ENCODE results near the gene PBX1.
A peak's percentile ranks its signal among the peaks of the same experiment; 100 is the strongest.
"Not testable (repeated sequence)": the region's sequence is repeated elsewhere in the genome, so short reads cannot be mapped to it uniquely, and the experiment has no call there.

The PBX1 gene

GRCh38 chr1:164558461-164559341 lies at the start of gene PBX1:
Gene PBX1 (plus strand): TSS chr1:164559184.
- peak; percentile 37 to 99 (median 96) for DNase-seq

GRCh38 chr1:164510435-164510834 lies 48.5 kb upstream of the PBX1 start:
- no peak for DNase-seq

- no peak for DNase-seq
Observed at GRCh38 chr1:164511001-164511705, 47.8 kb upstream of the PBX1 start.

DNA sequence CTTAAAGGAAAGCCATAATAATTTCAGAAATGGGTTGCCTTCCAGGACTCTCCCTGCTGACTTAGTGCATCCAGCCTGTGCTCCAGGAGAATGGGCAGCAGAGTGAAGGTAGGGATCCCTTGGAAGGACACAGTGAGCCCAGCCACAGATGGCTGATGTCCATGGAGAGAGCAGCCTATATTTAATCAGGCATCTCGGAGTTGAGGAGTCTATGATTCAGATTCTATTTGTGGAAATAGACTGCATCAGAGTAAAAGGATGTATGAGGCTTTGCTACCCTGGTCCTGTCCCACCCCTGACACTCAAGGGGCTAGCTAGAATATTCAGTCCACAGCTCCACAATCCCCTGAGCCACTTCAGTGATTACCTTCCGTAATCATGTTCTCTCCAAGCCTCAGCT lies 43.8 kb upstream of the PBX1 start:
- no peak for DNase-seq

DNA sequence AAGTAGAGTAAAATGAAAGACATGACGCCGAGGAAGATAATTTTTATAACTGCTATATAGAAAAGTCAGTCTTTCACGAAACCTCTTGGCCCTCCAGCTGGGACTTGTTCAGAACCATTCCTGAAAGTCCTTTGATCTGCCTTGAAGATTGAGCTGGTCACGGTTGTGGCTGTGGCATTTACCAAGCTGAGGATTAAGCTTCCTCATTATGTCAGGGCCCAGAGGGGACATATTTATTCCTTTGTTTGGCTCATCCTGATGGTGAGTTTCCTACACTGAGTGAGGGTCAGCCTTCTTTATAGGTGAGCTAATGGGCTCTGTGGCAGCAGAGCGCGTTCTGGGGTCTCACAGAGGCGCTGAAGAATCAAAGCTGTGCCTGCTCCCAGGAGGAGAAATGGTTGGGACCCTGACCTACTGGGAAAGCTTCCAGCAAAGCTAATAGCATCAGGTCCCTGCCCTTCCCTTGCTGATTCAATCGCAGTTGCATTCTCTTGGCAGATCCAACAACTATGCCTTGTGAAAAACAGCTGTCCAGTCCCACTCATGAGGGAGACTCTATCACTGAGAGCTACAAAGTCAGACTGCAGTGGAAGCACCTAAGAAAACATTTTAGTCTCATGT lies 43.2 kb upstream of the PBX1 start:
- no peak for DNase-seq

DNA sequence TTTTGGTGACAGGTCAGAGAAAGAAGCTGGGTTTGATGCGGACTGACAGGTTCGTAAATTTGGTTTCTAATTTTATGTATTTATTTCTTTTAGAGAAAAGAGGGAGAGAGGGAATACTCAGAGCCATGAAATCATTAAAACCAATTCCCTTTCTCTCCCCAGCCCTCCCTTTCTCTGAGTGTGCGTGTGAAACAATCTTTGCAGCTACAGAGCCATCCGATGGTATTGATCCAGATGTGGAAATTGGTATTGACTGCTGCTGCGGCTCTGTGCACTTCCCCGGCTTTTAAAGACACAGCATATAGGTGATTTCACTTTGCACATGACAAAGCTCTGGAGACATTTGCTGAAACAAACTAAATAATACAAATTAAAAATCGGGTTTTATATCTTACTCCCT lies 42.4 kb upstream of the PBX1 start:
- no peak for DNase-seq

DNA sequence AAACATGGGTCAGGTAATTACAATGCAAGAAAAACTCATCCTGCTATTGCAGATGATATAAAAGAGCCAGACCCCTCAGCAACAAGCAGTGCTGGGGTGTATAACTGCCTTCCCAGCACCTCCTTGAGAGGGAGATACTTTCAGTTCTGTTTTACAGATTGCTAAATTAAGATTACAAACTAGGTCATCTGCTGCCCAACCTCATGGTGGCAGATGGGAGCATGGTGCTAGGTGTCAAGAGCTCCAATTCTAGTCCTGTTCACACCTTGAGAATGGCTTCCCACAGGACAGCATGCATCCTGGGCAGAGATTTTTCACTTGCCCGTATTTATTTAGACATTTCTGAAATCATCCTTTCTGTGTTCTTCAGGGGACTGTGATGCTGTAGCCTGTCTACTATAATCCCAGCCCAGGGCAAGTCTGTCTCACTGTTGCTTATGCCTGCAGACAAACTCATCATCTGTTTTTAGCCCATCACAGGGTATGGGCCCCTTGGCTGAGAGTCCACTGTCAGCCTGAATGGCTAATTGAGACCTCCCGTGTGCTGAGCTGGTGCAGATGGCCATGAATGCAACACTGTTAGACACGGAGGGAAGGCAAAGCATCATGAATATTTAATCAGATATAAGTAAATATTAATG lies 40.2 kb upstream of the PBX1 start:
- peak in 13 of 58 donors; percentile 1 to 23 (median 7) for DNase-seq

DNA sequence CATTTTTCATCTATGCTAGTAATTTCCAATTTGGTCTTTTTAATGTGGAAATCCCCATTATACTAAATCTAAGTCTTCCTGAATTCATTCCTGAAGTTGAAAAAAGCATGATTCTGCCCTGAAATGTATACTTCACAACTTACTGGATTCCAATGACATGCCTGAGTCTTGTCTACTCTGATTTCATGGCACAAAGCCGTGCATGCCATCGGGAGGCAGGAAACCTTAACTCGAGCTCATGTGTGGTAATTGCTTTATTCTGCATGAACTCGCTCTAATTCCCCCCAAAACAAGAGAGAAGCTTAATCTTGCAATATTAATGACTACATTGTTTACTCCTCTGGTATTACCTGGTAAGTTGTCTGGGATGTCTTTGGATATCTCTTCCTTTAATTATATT lies 39.6 kb upstream of the PBX1 start:
- DNase-seq = no peak

DNA sequence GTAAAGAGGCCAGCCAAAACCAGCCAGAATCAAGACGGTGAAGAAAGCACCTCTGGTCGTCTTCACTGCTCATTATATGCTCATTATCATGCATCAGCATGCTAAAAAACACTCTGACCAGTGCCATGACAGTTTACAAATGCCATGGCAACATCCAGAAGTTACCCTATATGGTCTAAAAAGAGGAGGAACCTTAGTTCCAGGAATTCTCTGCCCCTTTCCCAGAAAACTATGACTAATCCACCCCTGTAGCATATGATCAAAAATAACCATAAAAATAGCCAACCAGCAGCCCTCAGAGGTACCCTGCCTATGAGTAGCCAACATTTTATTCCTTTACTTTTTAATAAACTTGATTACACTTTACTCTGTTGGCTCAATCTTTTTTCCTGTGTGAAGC lies 34.2 kb upstream of the PBX1 start:
- no peak for DNase-seq

- no peak for DNase-seq
Observed at GRCh38 chr1:164534863-164535610, 23.9 kb upstream of the PBX1 start.

DNA sequence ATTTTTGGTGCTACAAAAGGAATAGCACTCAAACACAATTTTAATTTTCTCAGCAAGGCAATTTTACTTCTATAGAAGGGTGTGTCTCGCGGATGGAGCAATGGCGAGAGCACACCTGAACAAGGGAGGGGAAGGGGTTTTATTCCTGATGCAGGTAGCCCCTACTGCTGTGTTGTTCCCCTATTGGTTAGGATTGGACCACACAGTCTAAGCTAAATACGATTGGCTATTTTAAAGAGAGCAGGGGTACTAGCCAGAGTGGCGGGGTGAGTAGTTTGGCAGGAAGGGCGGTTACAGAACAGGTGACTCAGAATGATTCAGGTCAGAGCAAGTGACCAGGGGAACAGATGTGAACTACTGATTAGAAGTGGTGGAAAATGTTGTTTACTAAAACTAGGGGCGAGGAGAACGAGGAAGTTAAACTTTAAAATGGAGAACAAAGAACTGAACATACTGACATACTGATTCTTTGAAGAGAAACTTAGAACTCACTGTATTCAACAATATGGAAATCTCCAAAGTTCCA lies 6.5 kb upstream of the PBX1 start:
- DNase-seq = not testable (repeated sequence)

GRCh38 chr1:164557270-164557669 lies 1.7 kb upstream of the PBX1 start:
- DNase-seq = no peak

DNA sequence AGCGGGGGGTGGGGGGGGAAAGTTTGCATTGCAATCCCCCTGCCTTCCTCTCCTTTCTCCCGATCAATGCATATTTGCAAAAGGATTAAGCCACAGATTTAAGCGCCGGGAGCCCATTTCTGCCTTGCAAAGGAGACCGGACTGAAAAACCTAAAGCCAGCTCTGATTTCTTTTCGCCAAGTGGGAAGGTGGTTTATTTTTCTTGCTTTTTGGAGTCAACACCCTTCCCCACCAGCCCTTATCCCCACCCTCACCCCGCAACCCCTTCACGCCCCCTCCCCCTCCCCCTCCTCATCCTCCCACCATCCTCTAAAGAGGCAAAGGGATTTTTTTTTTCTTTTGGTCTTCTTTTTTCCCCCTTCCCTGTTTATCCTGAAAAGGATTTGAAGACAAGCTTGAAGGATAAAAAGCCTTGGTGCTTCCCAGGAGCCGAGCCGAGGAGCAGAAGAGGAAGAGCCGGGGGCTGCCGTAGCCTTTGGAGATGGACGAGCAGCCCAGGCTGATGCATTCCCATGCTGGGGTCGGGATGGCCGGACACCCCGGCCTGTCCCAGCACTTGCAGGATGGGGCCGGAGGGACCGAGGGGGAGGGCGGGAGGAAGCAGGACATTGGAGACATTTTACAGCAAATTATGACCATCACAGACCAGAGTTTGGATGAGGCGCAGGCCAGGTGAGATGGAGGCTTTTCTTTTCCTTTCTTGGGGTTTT lies 513 bp downstream of the PBX1 start:
- DNase-seq = peak in 42 of 58 donors; percentile 7 to 74 (median 36)

- DNase-seq = peak in 8 of 58 donors; percentile 13 to 43 (median 30)
Observed at GRCh38 chr1:164560121-164560541, 1.1 kb downstream of the PBX1 start.

DNA sequence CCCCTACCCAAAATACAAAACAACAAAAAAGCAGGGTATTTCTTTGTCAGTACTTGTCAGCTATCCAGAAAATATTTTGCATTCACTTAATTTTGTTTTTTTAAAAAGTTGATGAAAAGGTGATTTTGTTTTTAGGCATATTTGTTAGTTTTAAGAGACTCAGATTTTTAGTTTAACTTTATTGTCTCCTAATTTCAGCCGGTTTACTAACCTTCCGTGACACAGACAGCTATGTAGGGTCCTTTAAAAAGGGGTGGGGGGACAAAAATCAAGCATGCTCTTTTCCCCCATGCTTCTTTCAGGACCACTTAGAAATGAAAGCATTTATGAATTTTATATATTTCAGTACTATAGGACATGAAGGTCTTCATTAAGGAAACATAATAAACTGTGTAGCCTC lies 1.6 kb downstream of the PBX1 start:
- DNase-seq = no peak

- DNase-seq = no peak
Observed at GRCh38 chr1:164561007-164561406, 2.0 kb downstream of the PBX1 start.

DNA sequence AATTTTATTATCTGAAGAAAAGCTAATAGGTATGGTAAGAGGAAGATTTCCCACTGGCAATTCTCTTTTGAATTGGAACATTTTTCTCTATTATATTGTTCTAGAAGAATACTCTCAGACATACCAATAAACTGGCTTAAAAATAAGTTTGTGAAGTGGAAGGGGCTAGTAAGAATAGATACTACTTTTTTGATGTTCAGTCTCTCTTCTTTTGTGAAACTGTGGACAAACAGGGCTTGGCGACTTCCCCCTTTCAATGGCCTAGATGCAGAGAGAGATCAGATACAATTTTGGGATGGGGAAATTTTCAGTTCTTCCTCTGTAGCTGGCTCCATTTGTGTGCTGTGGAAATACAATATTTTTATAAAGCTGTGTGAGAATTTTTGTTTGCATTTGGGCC lies 2.5 kb downstream of the PBX1 start:
- peak in 2 of 58 donors; percentile 14 to 37 for DNase-seq

- no peak for DNase-seq
Observed at GRCh38 chr1:164562061-164562460, 3.1 kb downstream of the PBX1 start.

DNA sequence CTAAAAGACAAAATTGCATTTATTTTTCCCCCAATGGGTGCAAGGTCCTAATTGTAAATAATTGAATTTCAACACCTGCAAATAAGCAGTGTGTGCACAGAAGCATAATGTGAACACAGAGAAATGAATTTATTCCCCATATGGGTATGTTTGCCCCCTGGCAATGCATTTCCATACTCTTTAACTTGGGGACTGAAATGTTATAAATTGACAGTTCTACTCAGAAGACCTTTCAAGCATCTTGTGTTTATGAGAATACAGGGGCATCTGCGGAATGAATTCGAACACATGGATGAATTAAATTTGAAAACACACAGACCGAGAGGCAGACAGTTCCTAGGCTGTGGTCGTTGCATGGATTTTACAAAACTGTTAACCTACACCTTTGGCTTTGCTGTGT lies 3.5 kb downstream of the PBX1 start:
- DNase-seq = no peak

- DNase-seq = no peak
Observed at GRCh38 chr1:164562947-164563520, 4.0 kb downstream of the PBX1 start.
